HepG2 (cell line): ENCODE measurements around the gene CDC42SE1. TPM values are rescaled to one million over a fixed set of nuclear protein-coding genes. Genes with fewer than 3 reads are reported as not detected.

Experiments
- FOXM1 ChIP-seq: sonication (generic); formaldehyde crosslinking; IDR thresholded peaks from 2 replicates; pipeline ENCODE4 v1.5.0; 2020; ENCODE audit warnings: missing genetic modification reagents
- HDAC1 ChIP-seq: sonication (generic); formaldehyde crosslinking; IDR thresholded peaks from 2 replicates; pipeline ENCODE4 v1.5.1; 2020; ENCODE audit warnings: mild to moderate bottlenecking, missing genetic modification reagents
- HNF1B ChIP-seq: sonication (generic); formaldehyde crosslinking; IDR thresholded peaks from 2 replicates; pipeline ENCODE4 v1.5.1; 2020; ENCODE audit warnings: mild to moderate bottlenecking, moderate library complexity, missing genetic modification reagents
- KLF15 ChIP-seq: sonication (generic); formaldehyde crosslinking; IDR thresholded peaks from 2 replicates; pipeline ENCODE4 v1.8.1; 2023; ENCODE audit warnings: borderline replicate concordance, mild to moderate bottlenecking, inconsistent platforms, missing genetic modification reagents, mixed read lengths
- MXD4 ChIP-seq: IDR thresholded peaks from 2 replicates; pipeline ENCODE4 v1.6.1; 2016; ENCODE audit warnings: mild to moderate bottlenecking, missing biosample characterization, missing genetic modification reagents
- NR3C1 ChIP-seq: sonication (generic); formaldehyde crosslinking; IDR thresholded peaks from 2 replicates; pipeline ENCODE4 v1.4.0; 2020; ENCODE audit warnings: missing genetic modification reagents
- RFX3 ChIP-seq: IDR thresholded peaks from 2 replicates; pipeline ENCODE4 v1.6.1; 2016; ENCODE audit warnings: missing biosample characterization, missing genetic modification reagents
- ZNF451 ChIP-seq: sonication (generic); formaldehyde crosslinking; IDR thresholded peaks from 2 replicates; pipeline ENCODE4 v1.5.0; 2020; ENCODE audit warnings: mild to moderate bottlenecking, missing genetic modification reagents
- ZNF781 ChIP-seq: sonication (generic); formaldehyde crosslinking; IDR thresholded peaks from 2 replicates; pipeline ENCODE4 v1.5.1; 2020; ENCODE audit warnings: borderline replicate concordance, mild to moderate bottlenecking, missing genetic modification reagents; ENCODE audit errors: not compliant biosample characterization
- ZNF883 ChIP-seq: sonication (generic); formaldehyde crosslinking; IDR thresholded peaks from 2 replicates; pipeline ENCODE4 v1.5.1; 2020; ENCODE audit warnings: mild to moderate bottlenecking, missing genetic modification reagents; ENCODE audit errors: not compliant biosample characterization
- polyA plus RNA-seq, 8 experiments: library from polyadenylated mRNA; depleted of rRNA in 3 of 8; stranded (reverse) in 7 of 8; unstranded in 1 of 8; fragments of >200 nt; fragmentation: Illumina TruSeq in 4 of 8; extraction: Trizol in 4 of 8; gene quantifications; 2 replicates each; pipeline versions ENCODE4 v1.2.1 to v1.2.3, GENCODE V29; 2011 to 2016; ENCODE audit warnings: low read depth in 4 of 8, missing spikeins in 1 of 8, mixed read lengths in 1 of 8; ENCODE audit not compliant: insufficient read depth in 1 of 8
- total RNA-seq, 5 experiments: library from RNA; depleted of rRNA; stranded (reverse); fragments of >200 nt; fragmentation: Illumina TruSeq; extraction: Trizol; gene quantifications; 2 replicates each; pipeline ENCODE4 v1.2.3, GENCODE V29; 2016; ENCODE audit warnings: low read depth in 1 of 5
- TF ChIP-seq, protein P1 (sequence below): sonication (generic); formaldehyde crosslinking; IDR thresholded peaks from 2 replicates; pipeline ENCODE4 v1.9.0; 2021; ENCODE audit warnings: mild to moderate bottlenecking, missing genetic modification reagents
- TF ChIP-seq, protein P2 (sequence below): sonication (generic); formaldehyde crosslinking; IDR thresholded peaks from 2 replicates; pipeline ENCODE4 v1.4.0; 2020; ENCODE audit warnings: missing genetic modification reagents, borderline replicate concordance
- TF ChIP-seq, protein P3 (sequence below): sonication (generic); formaldehyde crosslinking; IDR thresholded peaks from 2 replicates; pipeline ENCODE4 v1.5.0; 2020; ENCODE audit warnings: mild to moderate bottlenecking, missing genetic modification reagents

The CDC42SE1 gene
- total and polyA plus RNA-seq, 2 of the 13 experiments (the other 11 are each of a cell fraction or from before 2014, with no cell fraction given): 17.6 to 17.9 TPM

GRCh38 chr1:151108331-151108730, 48.9 kb upstream of the CDC42SE1 start (continued):
- TF ChIP-seq, protein P1, sequence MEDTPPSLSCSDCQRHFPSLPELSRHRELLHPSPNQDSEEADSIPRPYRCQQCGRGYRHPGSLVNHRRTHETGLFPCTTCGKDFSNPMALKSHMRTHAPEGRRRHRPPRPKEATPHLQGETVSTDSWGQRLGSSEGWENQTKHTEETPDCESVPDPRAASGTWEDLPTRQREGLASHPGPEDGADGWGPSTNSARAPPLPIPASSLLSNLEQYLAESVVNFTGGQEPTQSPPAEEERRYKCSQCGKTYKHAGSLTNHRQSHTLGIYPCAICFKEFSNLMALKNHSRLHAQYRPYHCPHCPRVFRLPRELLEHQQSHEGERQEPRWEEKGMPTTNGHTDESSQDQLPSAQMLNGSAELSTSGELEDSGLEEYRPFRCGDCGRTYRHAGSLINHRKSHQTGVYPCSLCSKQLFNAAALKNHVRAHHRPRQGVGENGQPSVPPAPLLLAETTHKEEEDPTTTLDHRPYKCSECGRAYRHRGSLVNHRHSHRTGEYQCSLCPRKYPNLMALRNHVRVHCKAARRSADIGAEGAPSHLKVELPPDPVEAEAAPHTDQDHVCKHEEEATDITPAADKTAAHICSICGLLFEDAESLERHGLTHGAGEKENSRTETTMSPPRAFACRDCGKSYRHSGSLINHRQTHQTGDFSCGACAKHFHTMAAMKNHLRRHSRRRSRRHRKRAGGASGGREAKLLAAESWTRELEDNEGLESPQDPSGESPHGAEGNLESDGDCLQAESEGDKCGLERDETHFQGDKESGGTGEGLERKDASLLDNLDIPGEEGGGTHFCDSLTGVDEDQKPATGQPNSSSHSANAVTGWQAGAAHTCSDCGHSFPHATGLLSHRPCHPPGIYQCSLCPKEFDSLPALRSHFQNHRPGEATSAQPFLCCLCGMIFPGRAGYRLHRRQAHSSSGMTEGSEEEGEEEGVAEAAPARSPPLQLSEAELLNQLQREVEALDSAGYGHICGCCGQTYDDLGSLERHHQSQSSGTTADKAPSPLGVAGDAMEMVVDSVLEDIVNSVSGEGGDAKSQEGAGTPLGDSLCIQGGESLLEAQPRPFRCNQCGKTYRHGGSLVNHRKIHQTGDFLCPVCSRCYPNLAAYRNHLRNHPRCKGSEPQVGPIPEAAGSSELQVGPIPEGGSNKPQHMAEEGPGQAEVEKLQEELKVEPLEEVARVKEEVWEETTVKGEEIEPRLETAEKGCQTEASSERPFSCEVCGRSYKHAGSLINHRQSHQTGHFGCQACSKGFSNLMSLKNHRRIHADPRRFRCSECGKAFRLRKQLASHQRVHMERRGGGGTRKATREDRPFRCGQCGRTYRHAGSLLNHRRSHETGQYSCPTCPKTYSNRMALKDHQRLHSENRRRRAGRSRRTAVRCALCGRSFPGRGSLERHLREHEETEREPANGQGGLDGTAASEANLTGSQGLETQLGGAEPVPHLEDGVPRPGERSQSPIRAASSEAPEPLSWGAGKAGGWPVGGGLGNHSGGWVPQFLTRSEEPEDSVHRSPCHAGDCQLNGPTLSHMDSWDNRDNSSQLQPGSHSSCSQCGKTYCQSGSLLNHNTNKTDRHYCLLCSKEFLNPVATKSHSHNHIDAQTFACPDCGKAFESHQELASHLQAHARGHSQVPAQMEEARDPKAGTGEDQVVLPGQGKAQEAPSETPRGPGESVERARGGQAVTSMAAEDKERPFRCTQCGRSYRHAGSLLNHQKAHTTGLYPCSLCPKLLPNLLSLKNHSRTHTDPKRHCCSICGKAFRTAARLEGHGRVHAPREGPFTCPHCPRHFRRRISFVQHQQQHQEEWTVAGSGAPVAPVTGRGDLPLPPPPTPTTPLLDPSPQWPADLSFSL: peak; percentile 89
- TF ChIP-seq HNF1B (CRISPR knock-in tag): peak; percentile 33; the same call in 1 of the 2 replicates
- no peak for TF ChIP-seq FOXM1 (CRISPR knock-in tag)
- no peak for TF ChIP-seq NR3C1 (CRISPR knock-in tag)
- no peak for TF ChIP-seq RFX3 (CRISPR knock-in tag)
- TF ChIP-seq ZNF451 (CRISPR knock-in tag): no peak
- TF ChIP-seq ZNF883 (CRISPR knock-in tag): no peak
- TF ChIP-seq, protein P2, sequence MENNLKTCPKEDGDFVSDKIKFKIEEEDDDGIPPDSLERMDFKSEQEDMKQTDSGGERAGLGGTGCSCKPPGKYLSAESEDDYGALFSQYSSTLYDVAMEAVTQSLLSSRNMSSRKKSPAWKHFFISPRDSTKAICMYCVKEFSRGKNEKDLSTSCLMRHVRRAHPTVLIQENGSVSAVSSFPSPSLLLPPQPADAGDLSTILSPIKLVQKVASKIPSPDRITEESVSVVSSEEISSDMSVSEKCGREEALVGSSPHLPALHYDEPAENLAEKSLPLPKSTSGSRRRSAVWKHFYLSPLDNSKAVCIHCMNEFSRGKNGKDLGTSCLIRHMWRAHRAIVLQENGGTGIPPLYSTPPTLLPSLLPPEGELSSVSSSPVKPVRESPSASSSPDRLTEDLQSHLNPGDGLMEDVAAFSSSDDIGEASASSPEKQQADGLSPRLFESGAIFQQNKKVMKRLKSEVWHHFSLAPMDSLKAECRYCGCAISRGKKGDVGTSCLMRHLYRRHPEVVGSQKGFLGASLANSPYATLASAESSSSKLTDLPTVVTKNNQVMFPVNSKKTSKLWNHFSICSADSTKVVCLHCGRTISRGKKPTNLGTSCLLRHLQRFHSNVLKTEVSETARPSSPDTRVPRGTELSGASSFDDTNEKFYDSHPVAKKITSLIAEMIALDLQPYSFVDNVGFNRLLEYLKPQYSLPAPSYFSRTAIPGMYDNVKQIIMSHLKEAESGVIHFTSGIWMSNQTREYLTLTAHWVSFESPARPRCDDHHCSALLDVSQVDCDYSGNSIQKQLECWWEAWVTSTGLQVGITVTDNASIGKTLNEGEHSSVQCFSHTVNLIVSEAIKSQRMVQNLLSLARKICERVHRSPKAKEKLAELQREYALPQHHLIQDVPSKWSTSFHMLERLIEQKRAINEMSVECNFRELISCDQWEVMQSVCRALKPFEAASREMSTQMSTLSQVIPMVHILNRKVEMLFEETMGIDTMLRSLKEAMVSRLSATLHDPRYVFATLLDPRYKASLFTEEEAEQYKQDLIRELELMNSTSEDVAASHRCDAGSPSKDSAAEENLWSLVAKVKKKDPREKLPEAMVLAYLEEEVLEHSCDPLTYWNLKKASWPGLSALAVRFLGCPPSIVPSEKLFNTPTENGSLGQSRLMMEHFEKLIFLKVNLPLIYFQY: peak; percentile 90; the same call in 1 of the 2 replicates
- no peak for TF ChIP-seq KLF15 (CRISPR knock-in tag)
- TF ChIP-seq HDAC1: 0 out of 2 replicates have a peak, but pooled peaks have one; percentile 40
- TF ChIP-seq ZNF781: no peak
- TF ChIP-seq, protein P3, sequence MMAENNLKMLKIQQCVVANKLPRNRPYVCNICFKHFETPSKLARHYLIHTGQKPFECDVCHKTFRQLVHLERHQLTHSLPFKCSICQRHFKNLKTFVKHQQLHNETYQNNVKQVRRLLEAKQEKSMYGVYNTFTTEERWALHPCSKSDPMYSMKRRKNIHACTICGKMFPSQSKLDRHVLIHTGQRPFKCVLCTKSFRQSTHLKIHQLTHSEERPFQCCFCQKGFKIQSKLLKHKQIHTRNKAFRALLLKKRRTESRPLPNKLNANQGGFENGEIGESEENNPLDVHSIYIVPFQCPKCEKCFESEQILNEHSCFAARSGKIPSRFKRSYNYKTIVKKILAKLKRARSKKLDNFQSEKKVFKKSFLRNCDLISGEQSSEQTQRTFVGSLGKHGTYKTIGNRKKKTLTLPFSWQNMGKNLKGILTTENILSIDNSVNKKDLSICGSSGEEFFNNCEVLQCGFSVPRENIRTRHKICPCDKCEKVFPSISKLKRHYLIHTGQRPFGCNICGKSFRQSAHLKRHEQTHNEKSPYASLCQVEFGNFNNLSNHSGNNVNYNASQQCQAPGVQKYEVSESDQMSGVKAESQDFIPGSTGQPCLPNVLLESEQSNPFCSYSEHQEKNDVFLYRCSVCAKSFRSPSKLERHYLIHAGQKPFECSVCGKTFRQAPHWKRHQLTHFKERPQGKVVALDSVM: peak; percentile 97
- no peak for TF ChIP-seq MXD4
